Stimulated activated CD4-positive, alpha-beta T cell treated with anti-CD3 and anti-CD28 coated beads, Interleukin-2, amount 100 ng/mL, for 4 hours (primary cell): ENCODE measurements around the gene RAB36.

ENCODE experiments used
- DNase-seq: peaks from one replicate; pipeline ENCODE4 v3.0.0-alpha.2; 2020; ENCODE audit warnings: low read depth

Gene RAB36

DNA sequence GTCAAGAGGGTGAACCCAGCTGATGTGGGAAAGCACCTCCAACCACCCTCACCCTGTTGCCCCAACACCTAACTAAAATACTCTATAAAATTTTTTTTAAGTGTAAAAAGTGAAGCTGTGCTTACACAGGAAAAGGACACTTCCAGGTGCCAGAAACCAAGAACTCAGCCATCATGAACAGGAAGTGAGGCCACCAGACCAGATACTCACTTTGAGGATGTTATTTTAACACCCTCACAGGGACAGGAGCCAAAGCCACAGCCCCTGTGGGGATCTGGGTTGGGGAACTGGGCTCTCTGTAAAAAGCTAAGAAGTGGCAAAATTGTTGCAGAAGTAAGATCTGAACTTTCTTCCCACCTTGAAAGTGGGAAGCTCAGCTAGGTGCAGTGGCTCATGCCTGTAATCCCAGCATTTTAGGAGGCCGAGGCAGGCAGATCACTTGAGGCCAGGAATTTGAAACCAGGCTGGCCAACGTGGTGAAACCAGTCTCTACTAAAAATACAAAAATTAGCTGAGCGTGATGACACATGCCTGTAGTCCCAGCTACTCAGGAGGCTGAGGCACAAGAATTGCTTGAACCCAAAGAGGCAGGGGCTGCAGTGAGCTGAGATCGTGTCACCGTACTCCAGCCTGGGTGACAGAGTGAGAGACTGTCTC lies 7.2 kb upstream of the RAB36 start:
- no peak for DNase-seq

GRCh38 chr22:23138584-23139435 lies 6.5 kb upstream of the RAB36 start:
- no peak for DNase-seq

DNA sequence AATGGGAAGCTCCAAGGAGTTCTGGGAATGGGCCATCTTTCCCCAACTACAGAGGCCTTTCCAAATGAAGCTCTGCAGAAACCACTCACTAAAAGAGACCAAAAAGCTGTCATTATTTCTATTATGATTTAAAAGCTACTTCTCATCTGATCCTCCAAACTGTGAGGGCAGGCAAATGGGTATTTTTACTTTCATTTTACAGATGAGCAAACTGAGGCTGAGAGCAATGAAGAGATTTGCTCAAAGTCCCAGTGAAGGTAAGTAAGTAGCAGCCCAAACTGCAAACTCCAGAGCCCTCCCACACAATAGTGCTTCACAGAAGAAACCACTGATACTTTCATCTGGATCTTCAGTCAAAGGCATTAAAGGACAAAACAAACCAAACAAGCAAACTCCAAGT lies 4.9 kb upstream of the RAB36 start:
- no peak for DNase-seq

DNA sequence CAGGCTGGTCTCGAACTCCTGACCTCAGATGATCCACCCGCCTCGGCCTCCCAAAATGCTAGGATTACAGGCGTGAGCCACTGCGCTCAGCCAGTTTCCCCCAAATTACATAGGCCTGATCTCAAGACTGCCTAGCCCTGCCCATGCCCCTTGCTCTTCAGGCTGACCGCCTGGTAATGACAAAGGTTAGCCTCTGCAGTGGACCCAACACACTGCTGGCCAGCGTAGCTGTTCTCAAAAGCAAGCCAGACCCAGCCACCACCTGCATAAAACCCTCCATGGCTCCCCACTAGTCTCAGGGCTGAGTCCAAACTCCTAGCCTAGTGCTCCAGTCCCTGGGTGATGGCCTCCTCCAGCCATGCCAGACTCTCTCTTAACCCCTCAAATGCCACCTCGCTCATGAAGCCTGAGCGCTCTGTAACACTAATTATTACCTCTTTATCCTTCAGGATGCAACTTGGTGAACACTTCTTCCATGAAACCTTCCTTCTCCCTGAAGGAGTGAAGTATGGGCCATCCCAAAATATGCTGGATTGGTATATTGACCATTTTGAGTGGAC lies 2.7 kb upstream of the RAB36 start:
- DNase-seq = no peak

DNA sequence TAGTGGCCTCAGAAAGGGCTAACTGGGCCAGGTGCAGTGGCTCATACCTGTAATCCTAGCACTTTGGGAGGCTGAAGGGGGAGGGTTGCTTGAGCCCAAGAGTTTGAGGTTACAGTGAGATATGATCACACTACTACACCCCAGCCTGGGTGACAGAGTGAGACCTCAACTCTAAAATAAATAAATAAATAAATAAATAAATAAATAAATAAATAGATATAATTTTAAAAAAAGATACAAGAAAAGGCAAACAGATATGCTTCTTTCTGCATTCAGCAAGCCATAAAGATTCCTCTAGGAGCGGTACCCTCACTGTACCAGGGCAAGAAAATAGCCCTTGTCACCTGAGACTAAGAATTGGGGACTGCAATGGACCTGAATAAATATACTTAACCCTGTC lies 2.2 kb upstream of the RAB36 start:
- DNase-seq = no peak

DNA sequence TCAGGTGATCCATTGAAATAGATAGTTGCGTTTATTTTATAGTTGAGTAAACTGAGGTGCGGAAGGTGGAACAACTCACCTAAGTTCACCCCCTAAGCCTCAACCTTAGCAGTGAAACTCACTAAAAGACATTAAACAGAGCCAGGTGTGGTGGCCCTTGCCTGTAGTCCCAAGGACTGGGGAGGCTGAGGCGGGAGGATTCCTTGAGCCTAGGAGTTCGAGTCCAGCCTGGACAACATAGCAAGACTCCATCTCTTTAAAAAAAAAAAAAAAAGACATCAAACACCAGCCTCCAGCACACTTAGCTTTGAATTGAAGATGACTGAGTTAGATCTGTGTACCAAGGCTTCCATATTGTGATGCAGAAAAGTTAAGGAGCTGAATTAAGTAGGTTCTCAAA lies 845 bp upstream of the RAB36 start:
- DNase-seq = no peak

DNA sequence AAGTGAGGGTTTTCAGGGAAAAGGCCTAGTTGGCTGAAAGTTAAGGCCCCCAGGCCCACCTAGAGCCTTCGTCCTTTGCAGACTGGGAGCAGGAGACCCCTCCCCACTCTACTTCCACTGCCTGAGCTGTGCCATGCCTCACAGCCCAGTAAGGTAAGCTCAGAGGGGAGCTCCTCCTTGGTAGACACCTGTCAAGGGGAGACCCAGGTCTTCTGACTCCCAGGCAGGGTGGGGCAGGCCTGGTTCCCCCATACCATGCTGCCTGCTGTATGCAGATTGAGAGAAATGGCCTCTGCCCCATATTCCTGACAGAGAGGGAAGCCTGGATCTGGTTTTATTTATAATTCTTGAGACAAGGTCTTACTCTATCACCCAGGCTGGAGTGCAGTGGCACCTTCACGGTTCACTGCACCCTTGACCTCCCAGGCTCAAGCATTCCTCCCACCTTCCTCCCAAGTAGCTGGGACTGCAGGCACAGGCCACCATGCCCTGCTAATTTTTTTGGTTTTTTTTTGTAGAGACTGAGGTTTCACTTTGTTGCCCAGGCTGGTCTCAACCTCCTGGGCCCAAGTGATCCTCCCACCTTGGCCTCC lies 697 bp downstream of the RAB36 start:
- DNase-seq = no peak

GRCh38 chr22:23146478-23147205 lies 1.4 kb downstream of the RAB36 start:
- no peak for DNase-seq

DNA sequence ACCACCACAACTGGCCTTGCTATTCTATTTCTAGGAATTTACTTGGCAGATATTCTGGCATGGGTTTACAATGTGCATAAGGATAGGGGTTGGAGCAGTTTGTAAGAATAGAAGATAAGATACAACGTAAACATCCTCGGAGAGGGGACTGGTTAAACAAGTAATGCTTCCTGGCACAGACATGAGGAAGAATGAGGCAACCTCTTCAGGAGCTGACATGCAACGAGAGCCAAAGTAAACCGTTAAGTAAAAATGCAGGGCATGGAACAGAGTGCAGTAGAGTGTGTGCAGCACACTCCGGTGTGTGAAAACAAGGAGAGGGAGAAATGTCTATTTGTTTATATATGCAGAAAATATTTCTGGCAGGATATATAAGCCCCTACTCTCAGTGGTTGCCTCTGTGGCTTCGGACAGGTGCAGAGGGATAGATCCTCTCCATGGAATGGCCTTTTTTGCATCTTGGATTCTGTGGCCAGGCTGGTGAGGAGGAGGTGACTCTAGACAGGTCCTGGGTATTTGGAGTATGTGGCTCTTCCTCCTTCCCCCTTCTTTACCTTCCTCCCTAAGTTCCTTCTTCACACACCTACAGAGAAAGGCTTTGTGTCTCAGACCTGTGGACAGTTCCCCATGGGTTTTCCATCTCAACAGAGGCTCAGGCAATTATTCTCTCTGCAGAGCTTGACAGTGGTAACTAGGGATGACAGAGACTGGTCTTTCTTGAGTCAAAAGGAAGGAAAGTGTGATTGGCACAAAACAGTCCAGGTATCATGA lies 2.5 kb downstream of the RAB36 start:
- DNase-seq = no peak

- no peak for DNase-seq
Observed at GRCh38 chr22:23149743-23150238, 4.5 kb downstream of the RAB36 start.

GRCh38 chr22:23150762-23151161 lies 5.5 kb downstream of the RAB36 start:
- no peak for DNase-seq

DNA sequence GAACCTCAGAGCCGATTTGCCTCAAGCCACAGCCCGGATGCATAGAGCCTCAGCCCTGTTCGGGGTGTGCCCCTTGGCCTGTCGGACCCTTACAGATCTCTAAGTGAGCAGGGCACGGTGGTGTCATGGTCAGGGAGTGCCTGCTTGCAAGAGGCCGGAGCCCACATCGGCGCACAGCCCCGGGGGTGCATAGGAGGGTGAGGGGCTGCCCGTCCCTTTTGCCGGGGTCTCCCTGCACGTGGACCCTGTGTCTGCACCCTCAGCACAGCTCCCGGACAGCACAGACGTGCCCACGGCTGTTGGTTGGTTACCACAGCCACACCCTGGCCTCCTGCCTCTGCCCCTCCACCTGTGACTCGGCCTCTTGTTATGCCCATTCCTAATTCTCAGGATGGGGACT lies 6.5 kb downstream of the RAB36 start:
- no peak for DNase-seq

- no peak for DNase-seq
Observed at GRCh38 chr22:23152238-23153114, 7.2 kb downstream of the RAB36 start.

DNA sequence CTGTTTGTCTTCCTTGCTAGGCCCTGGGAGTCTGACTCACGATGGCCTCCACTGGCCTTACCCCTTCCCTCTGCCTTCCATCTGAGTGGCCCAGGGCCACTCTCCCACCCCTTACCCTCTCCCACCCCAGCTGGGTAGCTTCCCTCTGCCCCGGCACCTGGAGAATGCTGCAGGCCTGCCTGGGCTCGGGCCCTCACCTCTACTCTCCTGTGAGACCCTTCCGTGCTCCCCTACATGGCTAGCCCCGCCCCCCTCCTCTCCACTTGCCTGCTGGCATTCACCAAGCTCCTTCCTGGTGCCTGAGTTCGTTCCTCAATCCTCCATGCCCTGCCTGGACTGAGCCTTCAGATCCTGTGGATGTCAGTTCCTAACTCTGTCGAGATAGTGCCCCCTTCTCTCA lies 8.7 kb downstream of the RAB36 start:
- no peak for DNase-seq

GRCh38 chr22:23154461-23154860 lies 9.2 kb downstream of the RAB36 start:
- DNase-seq = no peak

DNA sequence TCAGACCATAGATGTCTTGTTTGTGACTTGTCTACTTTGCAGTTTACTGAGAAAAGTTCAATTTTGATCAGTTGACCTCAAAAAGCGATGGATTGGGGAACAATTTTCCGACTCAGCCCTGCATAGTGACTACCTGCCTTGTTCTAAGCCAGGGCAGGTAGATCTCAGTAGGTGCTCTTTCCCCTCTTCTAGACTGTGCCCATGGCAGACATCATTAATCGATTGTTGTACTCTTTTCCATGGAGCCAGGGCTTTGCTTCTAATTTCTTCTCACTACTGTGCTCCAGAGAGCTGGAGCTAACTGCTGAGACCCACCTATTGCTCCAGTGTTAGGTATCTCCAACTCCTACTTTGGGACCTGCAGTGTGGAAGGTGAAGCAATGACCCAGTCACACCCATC lies 9.9 kb downstream of the RAB36 start:
- DNase-seq = no peak

DNA sequence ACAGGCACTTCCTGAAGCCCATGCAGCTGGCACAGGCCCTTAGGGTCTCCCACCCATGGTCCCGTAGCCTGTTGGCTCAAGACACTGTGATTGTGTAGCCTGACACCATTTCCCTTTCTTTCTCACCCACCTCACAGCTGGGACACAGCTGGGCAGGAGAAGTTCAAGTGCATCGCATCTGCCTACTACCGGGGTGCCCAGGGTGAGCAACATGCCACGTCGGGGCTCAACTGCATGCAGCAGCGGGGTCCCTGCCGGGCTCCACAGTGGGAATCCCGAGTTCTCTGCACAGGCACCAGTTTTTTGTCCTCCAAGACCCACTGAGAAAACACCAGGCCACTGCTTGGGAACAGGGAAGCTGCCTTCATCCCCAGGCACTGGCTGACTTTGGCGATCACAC lies 10.6 kb downstream of the RAB36 start:
- no peak for DNase-seq

DNA sequence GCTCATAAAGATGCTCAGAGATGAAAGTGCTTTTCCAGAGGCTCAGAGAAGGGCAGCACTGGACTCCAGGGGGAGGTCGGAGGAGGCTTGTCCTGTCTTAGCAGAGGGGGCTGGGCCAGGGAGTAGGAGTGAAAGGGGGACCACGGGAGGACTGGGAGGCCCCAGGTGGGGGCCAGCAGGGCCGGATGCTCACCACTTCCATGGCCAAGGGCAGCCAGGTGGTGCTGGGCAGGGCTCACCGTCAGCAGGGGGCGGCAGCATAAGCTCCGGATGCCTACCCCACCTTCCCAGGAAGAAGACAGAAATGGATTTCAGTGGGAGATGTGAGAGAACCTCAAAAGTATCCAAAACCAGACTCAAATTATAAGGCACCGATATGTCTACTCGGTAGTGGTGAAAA lies 11.0 kb downstream of the RAB36 start:
- no peak for DNase-seq

DNA sequence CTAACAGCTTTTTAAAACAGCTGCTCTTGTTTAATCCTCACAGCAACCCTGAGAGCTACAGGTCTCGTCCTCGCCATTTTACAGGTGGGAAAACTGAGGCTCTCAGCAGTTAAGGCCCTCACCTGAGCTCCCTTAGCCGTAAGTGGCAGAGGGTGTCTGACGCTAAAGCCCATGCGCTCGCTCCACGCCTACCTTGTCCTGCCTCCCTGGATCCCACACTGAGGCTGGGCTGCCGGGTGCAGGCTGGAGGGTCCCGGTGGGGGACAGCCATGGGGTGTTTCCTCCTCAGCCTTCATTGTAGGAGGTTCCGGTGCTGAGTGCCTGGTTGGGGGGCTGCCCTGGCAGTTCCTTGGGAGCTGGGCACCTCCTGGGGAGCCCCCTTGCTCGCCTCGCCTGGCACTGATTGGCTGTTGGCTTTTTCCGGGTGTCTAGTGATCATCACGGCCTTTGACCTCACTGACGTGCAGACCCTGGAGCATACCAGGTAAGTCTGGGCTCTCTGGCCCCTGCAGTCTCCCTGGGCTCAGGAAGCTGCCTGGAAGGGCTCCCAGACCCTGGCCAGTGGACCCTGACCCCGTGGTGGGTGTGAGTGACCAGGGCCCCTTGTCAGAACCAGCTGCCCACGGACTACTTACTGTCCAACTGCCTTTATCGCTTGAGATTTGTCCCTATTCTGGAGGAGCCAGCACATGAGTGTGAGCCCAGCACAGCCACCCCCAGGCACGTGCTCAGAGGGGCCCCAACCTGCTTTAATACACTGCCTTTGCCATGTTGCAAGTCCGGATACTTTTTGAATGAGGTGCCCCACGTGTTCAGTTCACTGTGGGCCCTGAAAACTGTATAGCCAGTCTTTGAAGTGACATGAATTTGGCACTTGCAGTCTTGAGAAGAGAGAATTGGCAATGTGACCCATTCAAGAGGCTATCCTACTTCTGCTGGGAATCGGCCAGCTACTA lies 12.6 kb downstream of the RAB36 start:
- no peak for DNase-seq
